GM23338 (cell line): ENCODE results near the gene TGFB1. TPM values are rescaled to one million over a fixed set of nuclear protein-coding genes. Genes with fewer than 3 reads are reported as not detected.

Experiments
- ATAC-seq: fragments of 200-7000 bp; cut with Tn5 transposase; 3 replicates; pipeline ENCODE4 v1.9.1; 2020
- DNase-seq: peaks from one replicate; pipeline ENCODE4 v3.0.0-alpha.2; 2015; ENCODE audit warnings: low spot score
- H2AFZ ChIP-seq: fragments of 200-600 bp; sonication (generic); 2 replicates; pipeline ENCODE4 v1.8.0; 2016; ENCODE audit warnings: antibody characterized with exemption, mild to moderate bottlenecking, moderate library complexity
- H3F3A ChIP-seq: fragments of 200-600 bp; sonication (generic); replicated peaks from 2 replicates; pipeline ENCODE4 v1.8.0; 2017; ENCODE audit warnings: antibody characterized with exemption, mixed run types, low read depth
- H3K27ac ChIP-seq: fragments of 200-600 bp; sonication (generic); 2 replicates; pipeline ENCODE4 v1.6.1; 2016; ENCODE audit warnings: low read depth
- H3K27me3 ChIP-seq: fragments of 200-600 bp; sonication (generic); 2 replicates; pipeline ENCODE4 v1.8.0; 2016; ENCODE audit warnings: mild to moderate bottlenecking, mixed run types, moderate library complexity; ENCODE audit not compliant: insufficient read depth
- H3K36me3 ChIP-seq: fragments of 200-600 bp; sonication (generic); 2 replicates; pipeline ENCODE4 v1.8.0; 2016; ENCODE audit warnings: mild to moderate bottlenecking; ENCODE audit not compliant: insufficient read depth
- H3K4me1 ChIP-seq: fragments of 200-600 bp; sonication (generic); 2 replicates; pipeline ENCODE4 v1.8.0; 2016; ENCODE audit warnings: mild to moderate bottlenecking, moderate library complexity; ENCODE audit not compliant: insufficient read depth
- H3K4me2 ChIP-seq: fragments of 200-600 bp; sonication (generic); 2 replicates; pipeline ENCODE4 v1.7.1; 2017; ENCODE audit warnings: mixed run types
- H3K4me3 ChIP-seq: fragments of 200-600 bp; sonication (generic); 2 replicates; pipeline ENCODE4 v1.6.1; 2016; ENCODE audit warnings: mixed run types
- H3K79me2 ChIP-seq: fragments of 200-600 bp; sonication (generic); replicated peaks from 2 replicates; pipeline ENCODE4 v1.8.0; 2017; ENCODE audit warnings: mild to moderate bottlenecking; ENCODE audit not compliant: insufficient read depth
- H3K9me2 ChIP-seq: fragments of 200-600 bp; sonication (generic); 2 replicates; pipeline ENCODE4 v1.8.0; 2017; ENCODE audit not compliant: insufficient read depth
- H4K20me1 ChIP-seq: fragments of 200-600 bp; sonication (generic); replicated peaks from 2 replicates; pipeline ENCODE4 v1.8.0; 2017; ENCODE audit warnings: mild to moderate bottlenecking; ENCODE audit not compliant: insufficient read depth
- H3K27ac Mint-ChIP-seq: 2 replicates; pipeline ENCODE4 v1.8.0; 2020; ENCODE audit warnings: inconsistent platforms, mild to moderate bottlenecking, moderate library complexity, mixed read lengths
- H3K27me3 Mint-ChIP-seq: 3 replicates; pipeline ENCODE4 v1.8.0; 2022; ENCODE audit warnings: low read depth, mild to moderate bottlenecking, moderate library complexity, mixed read lengths, inconsistent platforms; ENCODE audit not compliant: insufficient read depth, poor library complexity
- H3K36me3 Mint-ChIP-seq: 3 replicates; pipeline ENCODE4 v1.8.0; 2021; ENCODE audit warnings: low read depth, mild to moderate bottlenecking, inconsistent platforms, moderate library complexity, mixed read lengths
- H3K4me1 Mint-ChIP-seq: 3 replicates; pipeline ENCODE4 v1.8.0; 2020; ENCODE audit warnings: mild to moderate bottlenecking, inconsistent platforms, mixed read lengths
- H3K4me3 Mint-ChIP-seq: 3 replicates; pipeline ENCODE4 v1.8.0; 2021; ENCODE audit warnings: moderate library complexity, mild to moderate bottlenecking, inconsistent platforms, mixed read lengths
- H3K9me3 Mint-ChIP-seq: 3 replicates; pipeline ENCODE4 v1.8.0; 2020; ENCODE audit warnings: moderate library complexity, mild to moderate bottlenecking, inconsistent platforms, mixed read lengths
- EZH2 ChIP-seq: fragments of 200-600 bp; sonication (generic); IDR thresholded peaks from one replicate; pipeline ENCODE4 v1.8.0; 2017; ENCODE audit warnings: antibody characterized with exemption, mild to moderate bottlenecking, low read depth; ENCODE audit not compliant: unreplicated experiment
- EZH2phosphoT487 ChIP-seq: fragments of 200-600 bp; sonication (generic); IDR thresholded peaks from one replicate; pipeline ENCODE4 v1.8.1; 2018; ENCODE audit warnings: antibody characterized with exemption; ENCODE audit not compliant: unreplicated experiment
- JUNB ChIP-seq: IDR thresholded peaks from one replicate; pipeline ENCODE4 v1.6.1; 2016; ENCODE audit warnings: antibody characterized with exemption; ENCODE audit not compliant: unreplicated experiment
- NANOG ChIP-seq: IDR thresholded peaks from 2 replicates; pipeline ENCODE4 v1.6.1; 2016; ENCODE audit warnings: antibody characterized with exemption, borderline replicate concordance
- POLR2AphosphoS5 ChIP-seq: IDR thresholded peaks from 2 replicates; pipeline ENCODE4 v1.6.1; 2016; ENCODE audit warnings: antibody characterized with exemption, low read depth
- STAT1 ChIP-seq: IDR thresholded peaks from one replicate; pipeline ENCODE4 v1.6.1; 2016; ENCODE audit warnings: antibody characterized with exemption; ENCODE audit not compliant: unreplicated experiment
- ZNF114 ChIP-seq: fragments of 250-450 bp; sonication (Bioruptor Pico); IDR thresholded peaks from 2 replicates; pipeline ENCODE4 v1.5.0; 2020; ENCODE audit warnings: mild to moderate bottlenecking, moderate library complexity
- ZNF331 ChIP-seq: fragments of 250-450 bp; sonication (Bioruptor Pico); IDR thresholded peaks from 2 replicates; pipeline ENCODE4 v1.5.0; 2020; ENCODE audit warnings: low read depth, mild to moderate bottlenecking, moderate library complexity
- polyA plus RNA-seq: library from polyadenylated mRNA; unstranded; fragments of >200 nt; fragmentation: Nextera tagmentation; extraction: Ambion mirVana; gene quantifications from 2 replicates; pipeline ENCODE4 v1.2.1, GENCODE V29; 2016
- total RNA-seq: library from RNA; depleted of rRNA; stranded (reverse); fragments of >200 nt; shearing (Covaris generic); gene quantifications from 2 replicates; pipeline ENCODE4 v1.2.3, GENCODE V29; 2014
- TF ChIP-seq, protein P1 (sequence below): fragments of 250-450 bp; sonication (Bioruptor Pico); IDR thresholded peaks from 2 replicates; pipeline ENCODE4 v1.5.0; 2020; ENCODE audit warnings: mild to moderate bottlenecking, moderate library complexity
- TF ChIP-seq, protein P2 (sequence below): IDR thresholded peaks from one replicate; pipeline ENCODE4 v1.6.1; 2018; ENCODE audit warnings: antibody characterized with exemption; ENCODE audit not compliant: unreplicated experiment
- TF ChIP-seq, protein P3 (sequence below): IDR thresholded peaks from 2 replicates; pipeline ENCODE4 v1.6.1; 2016; ENCODE audit warnings: antibody characterized with exemption

Gene TGFB1
- total and polyA plus RNA-seq, 2 experiments from 2014 or later, result 0.99 to 7.9 TPM

DNA sequence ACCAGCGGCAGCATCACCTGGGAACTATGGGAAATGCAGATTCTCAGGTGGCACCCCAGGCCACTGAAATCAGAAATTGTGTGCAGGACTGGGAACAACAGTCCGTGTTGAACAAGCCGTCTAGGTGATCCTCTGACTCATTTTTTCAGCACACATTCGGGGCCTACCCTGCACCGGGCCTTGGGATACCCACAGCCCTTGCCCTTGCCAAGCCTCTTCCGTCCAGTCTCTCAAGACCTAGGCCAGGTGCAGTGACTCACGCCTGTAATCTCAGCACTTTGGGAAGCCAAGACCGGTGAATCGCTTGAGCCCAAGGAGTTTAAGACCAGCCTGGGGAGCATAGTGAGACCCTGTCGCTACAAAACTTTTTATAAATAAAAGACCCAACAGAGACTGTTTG, 18.3 kb downstream of the TGFB1 start:
- no peak overlapping the region for H2AFZ ChIP-seq
- H3K36me3 Mint-ChIP-seq, result no peaks in the 10 kb centered on the region; the same call in 2 of the 3 replicates
- H4K20me1 ChIP-seq, result no peaks in the 10 kb centered on the region
- H3K9me2 ChIP-seq, result no peaks in the 10 kb centered on the region
- no peaks in the 10 kb centered on the region for H3K79me2 ChIP-seq
- peaks cover 16% of the 10 kb centered on the region for H3K4me1 Mint-ChIP-seq
- no peak overlapping the region for H3K4me3 Mint-ChIP-seq
- H3K4me2 ChIP-seq, result no peak overlapping the region
- TF ChIP-seq STAT1 (no peak), ZNF114 (CRISPR knock-in tag) (no peak), NANOG (no peak), POLR2AphosphoS5 (no peak), ZNF331 (CRISPR knock-in tag) (no peak)
- no peak for ATAC-seq
- no peak overlapping the region for H3K4me3 ChIP-seq
- H3K9me3 Mint-ChIP-seq, result no peaks in the 10 kb centered on the region
- H3F3A ChIP-seq, result peaks cover 2% of the 10 kb centered on the region
- H3K36me3 ChIP-seq, result no peaks in the 10 kb centered on the region
- no peak overlapping the region for H3K27ac Mint-ChIP-seq
- peaks cover 5% of the 10 kb centered on the region for H3K27me3 Mint-ChIP-seq
- H3K4me1 ChIP-seq, result peaks cover 16% of the 10 kb centered on the region
- DNase-seq, result no peak
- H3K27ac ChIP-seq, result no peak overlapping the region
- H3K27me3 ChIP-seq, result peaks cover 10% of the 10 kb centered on the region

DNA sequence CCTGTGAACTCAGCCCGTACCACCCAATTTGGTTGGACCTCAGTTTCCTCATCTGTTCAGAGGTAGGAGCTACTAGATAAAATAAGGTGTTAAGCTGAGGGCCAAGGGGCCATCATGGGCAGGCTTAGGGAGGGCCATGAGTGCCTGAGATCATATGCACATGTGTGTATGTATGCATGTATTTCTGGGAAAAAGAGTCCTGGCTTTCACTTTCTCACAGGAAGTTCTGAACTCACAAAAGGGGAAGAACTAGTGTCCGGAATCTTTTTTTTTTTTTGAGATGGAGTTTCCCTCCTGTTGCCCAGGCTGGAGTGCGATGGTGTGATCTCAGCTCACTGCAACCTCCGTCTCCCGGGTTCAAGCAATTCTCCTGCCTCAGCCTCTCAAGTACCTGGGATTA, 18.9 kb downstream of the TGFB1 start:
- H3K79me2 ChIP-seq, result no peaks in the 10 kb centered on the region
- H3F3A ChIP-seq, result peaks cover 5% of the 10 kb centered on the region
- H3K27ac Mint-ChIP-seq, result no peak overlapping the region
- no peak for ATAC-seq
- no peak overlapping the region for H3K4me3 Mint-ChIP-seq
- no peak overlapping the region for H3K4me3 ChIP-seq
- H3K9me2 ChIP-seq, result no peaks in the 10 kb centered on the region
- H2AFZ ChIP-seq, result no peak overlapping the region
- no peaks in the 10 kb centered on the region; the same call in 2 of the 3 replicates for H3K36me3 Mint-ChIP-seq
- peaks cover 5% of the 10 kb centered on the region for H3K27me3 Mint-ChIP-seq
- no peaks in the 10 kb centered on the region for H3K9me3 Mint-ChIP-seq
- peaks cover 17% of the 10 kb centered on the region for H3K4me1 Mint-ChIP-seq
- H3K4me2 ChIP-seq, result no peak overlapping the region
- H3K4me1 ChIP-seq, result peaks cover 16% of the 10 kb centered on the region
- no peaks in the 10 kb centered on the region for H4K20me1 ChIP-seq
- no peaks in the 10 kb centered on the region for H3K36me3 ChIP-seq
- H3K27ac ChIP-seq, result no peak overlapping the region
- no peak for DNase-seq
- peaks cover 10% of the 10 kb centered on the region for H3K27me3 ChIP-seq
- TF ChIP-seq EZH2phosphoT487 (no peak), NANOG (no peak), ZNF114 (CRISPR knock-in tag) (no peak), EZH2 (no peak), STAT1 (no peak), POLR2AphosphoS5 (no peak), JUNB (no peak)
- TF ChIP-seq, protein P1, sequence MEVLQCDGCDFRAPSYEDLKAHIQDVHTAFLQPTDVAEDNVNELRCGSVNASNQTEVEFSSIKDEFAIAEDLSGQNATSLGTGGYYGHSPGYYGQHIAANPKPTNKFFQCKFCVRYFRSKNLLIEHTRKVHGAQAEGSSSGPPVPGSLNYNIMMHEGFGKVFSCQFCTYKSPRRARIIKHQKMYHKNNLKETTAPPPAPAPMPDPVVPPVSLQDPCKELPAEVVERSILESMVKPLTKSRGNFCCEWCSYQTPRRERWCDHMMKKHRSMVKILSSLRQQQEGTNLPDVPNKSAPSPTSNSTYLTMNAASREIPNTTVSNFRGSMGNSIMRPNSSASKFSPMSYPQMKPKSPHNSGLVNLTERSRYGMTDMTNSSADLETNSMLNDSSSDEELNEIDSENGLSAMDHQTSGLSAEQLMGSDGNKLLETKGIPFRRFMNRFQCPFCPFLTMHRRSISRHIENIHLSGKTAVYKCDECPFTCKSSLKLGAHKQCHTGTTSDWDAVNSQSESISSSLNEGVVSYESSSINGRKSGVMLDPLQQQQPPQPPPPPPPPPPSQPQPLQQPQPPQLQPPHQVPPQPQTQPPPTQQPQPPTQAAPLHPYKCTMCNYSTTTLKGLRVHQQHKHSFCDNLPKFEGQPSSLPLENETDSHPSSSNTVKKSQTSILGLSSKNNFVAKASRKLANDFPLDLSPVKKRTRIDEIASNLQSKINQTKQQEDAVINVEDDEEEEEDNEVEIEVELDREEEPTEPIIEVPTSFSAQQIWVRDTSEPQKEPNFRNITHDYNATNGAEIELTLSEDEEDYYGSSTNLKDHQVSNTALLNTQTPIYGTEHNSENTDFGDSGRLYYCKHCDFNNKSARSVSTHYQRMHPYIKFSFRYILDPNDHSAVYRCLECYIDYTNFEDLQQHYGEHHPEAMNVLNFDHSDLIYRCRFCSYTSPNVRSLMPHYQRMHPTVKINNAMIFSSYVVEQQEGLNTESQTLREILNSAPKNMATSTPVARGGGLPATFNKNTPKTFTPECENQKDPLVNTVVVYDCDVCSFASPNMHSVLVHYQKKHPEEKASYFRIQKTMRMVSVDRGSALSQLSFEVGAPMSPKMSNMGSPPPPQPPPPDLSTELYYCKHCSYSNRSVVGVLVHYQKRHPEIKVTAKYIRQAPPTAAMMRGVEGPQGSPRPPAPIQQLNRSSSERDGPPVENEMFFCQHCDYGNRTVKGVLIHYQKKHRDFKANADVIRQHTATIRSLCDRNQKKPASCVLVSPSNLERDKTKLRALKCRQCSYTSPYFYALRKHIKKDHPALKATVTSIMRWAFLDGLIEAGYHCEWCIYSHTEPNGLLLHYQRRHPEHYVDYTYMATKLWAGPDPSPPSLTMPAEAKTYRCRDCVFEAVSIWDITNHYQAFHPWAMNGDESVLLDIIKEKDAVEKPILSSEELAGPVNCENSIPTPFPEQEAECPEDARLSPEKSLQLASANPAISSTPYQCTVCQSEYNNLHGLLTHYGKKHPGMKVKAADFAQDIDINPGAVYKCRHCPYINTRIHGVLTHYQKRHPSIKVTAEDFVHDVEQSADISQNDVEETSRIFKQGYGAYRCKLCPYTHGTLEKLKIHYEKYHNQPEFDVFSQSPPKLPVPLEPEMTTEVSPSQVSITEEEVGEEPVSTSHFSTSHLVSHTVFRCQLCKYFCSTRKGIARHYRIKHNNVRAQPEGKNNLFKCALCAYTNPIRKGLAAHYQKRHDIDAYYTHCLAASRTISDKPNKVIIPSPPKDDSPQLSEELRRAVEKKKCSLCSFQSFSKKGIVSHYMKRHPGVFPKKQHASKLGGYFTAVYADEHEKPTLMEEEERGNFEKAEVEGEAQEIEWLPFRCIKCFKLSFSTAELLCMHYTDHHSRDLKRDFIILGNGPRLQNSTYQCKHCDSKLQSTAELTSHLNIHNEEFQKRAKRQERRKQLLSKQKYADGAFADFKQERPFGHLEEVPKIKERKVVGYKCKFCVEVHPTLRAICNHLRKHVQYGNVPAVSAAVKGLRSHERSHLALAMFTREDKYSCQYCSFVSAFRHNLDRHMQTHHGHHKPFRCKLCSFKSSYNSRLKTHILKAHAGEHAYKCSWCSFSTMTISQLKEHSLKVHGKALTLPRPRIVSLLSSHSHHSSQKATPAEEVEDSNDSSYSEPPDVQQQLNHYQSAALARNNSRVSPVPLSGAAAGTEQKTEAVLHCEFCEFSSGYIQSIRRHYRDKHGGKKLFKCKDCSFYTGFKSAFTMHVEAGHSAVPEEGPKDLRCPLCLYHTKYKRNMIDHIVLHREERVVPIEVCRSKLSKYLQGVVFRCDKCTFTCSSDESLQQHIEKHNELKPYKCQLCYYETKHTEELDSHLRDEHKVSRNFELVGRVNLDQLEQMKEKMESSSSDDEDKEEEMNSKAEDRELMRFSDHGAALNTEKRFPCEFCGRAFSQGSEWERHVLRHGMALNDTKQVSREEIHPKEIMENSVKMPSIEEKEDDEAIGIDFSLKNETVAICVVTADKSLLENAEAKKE, result no peak
- TF ChIP-seq, protein P2, sequence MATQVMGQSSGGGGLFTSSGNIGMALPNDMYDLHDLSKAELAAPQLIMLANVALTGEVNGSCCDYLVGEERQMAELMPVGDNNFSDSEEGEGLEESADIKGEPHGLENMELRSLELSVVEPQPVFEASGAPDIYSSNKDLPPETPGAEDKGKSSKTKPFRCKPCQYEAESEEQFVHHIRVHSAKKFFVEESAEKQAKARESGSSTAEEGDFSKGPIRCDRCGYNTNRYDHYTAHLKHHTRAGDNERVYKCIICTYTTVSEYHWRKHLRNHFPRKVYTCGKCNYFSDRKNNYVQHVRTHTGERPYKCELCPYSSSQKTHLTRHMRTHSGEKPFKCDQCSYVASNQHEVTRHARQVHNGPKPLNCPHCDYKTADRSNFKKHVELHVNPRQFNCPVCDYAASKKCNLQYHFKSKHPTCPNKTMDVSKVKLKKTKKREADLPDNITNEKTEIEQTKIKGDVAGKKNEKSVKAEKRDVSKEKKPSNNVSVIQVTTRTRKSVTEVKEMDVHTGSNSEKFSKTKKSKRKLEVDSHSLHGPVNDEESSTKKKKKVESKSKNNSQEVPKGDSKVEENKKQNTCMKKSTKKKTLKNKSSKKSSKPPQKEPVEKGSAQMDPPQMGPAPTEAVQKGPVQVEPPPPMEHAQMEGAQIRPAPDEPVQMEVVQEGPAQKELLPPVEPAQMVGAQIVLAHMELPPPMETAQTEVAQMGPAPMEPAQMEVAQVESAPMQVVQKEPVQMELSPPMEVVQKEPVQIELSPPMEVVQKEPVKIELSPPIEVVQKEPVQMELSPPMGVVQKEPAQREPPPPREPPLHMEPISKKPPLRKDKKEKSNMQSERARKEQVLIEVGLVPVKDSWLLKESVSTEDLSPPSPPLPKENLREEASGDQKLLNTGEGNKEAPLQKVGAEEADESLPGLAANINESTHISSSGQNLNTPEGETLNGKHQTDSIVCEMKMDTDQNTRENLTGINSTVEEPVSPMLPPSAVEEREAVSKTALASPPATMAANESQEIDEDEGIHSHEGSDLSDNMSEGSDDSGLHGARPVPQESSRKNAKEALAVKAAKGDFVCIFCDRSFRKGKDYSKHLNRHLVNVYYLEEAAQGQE, result no peak
- TF ChIP-seq, protein P3, sequence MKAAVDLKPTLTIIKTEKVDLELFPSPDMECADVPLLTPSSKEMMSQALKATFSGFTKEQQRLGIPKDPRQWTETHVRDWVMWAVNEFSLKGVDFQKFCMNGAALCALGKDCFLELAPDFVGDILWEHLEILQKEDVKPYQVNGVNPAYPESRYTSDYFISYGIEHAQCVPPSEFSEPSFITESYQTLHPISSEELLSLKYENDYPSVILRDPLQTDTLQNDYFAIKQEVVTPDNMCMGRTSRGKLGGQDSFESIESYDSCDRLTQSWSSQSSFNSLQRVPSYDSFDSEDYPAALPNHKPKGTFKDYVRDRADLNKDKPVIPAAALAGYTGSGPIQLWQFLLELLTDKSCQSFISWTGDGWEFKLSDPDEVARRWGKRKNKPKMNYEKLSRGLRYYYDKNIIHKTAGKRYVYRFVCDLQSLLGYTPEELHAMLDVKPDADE, result no peak
